IMR-90 (cell line): Measurements from ENCODE around the gene PHLPP2. TPM values are rescaled to one million over a fixed set of nuclear protein-coding genes. Genes with fewer than 3 reads are reported as not detected.

ENCODE experiments used
- ATAC-seq: fragments of 200-7000 bp; cut with Tn5 transposase; 2 replicates; pipeline ENCODE4 v1.9.1; 2020; ENCODE audit warnings: low read depth, mild to moderate bottlenecking, moderate library complexity
- BruUV-seq: library from RNA; stranded (reverse); fragments of 400-500 nt; replicated peaks from 2 replicates; lab custom pipeline; 2021; lab: Mats Ljungman, UMichigan
- CTCF ChIA-PET: fragments of 300-600 bp; formaldehyde crosslinking; extraction: SDS; loops from one replicate; lab custom pipeline; 2021; ENCODE audit warnings: antibody characterized with exemption; lab: Yijun Ruan, JAX
- POLR2A ChIA-PET: fragments of 300-600 bp; sonication (Branson Sonifier 250); formaldehyde crosslinking; loops from one replicate; lab custom pipeline; 2022; ENCODE audit warnings: antibody characterized with exemption; ENCODE audit not compliant: unreplicated experiment; lab: Charles Lee
- DNase-seq: peaks from one replicate; pipeline ENCODE4 v3.0.0; 2013
- H2AFZ ChIP-seq: replicated peaks from 2 replicates; pipeline ENCODE3; 2013; ENCODE audit warnings: low read length, mild to moderate bottlenecking; ENCODE audit not compliant: poor library complexity
- H2AK5ac ChIP-seq: 2 replicates; pipeline ENCODE4 v1.6.1; 2013; ENCODE audit warnings: low read depth, low read length, inconsistent platforms
- H2AK9ac ChIP-seq: replicated peaks from 2 replicates; pipeline ENCODE3; 2013; ENCODE audit warnings: mild to moderate bottlenecking, low read depth, low read length, moderate library complexity; ENCODE audit not compliant: poor library complexity
- H2BK120ac ChIP-seq: 2 replicates; pipeline ENCODE4 v1.6.1; 2013; ENCODE audit warnings: low read depth, low read length, inconsistent platforms
- H2BK15ac ChIP-seq: 3 replicates; pipeline ENCODE4 v1.6.1; 2013; ENCODE audit warnings: low read depth, low read length, inconsistent platforms
- H2BK20ac ChIP-seq: 2 replicates; pipeline ENCODE4 v1.6.1; 2013; ENCODE audit warnings: low read depth, mild to moderate bottlenecking, inconsistent platforms, low read length, moderate library complexity
- H2BK5ac ChIP-seq: 2 replicates; pipeline ENCODE4 v1.6.1; 2013; ENCODE audit warnings: mild to moderate bottlenecking, low read depth, low read length, inconsistent platforms; ENCODE audit not compliant: poor library complexity, severe bottlenecking
- H3K14ac ChIP-seq: replicated peaks from 2 replicates; pipeline ENCODE4 v1.6.1; 2013; ENCODE audit warnings: low read depth, low read length, inconsistent platforms
- H3K18ac ChIP-seq: 2 replicates; pipeline ENCODE4 v1.6.1; 2013; ENCODE audit warnings: low read depth, low read length, control low read depth
- H3K23ac ChIP-seq: 2 replicates; pipeline ENCODE4 v1.6.1; 2013; ENCODE audit warnings: low read depth, low read length, inconsistent platforms
- H3K27ac ChIP-seq: 2 replicates; pipeline ENCODE4 v1.5.1; 2013; ENCODE audit warnings: mild to moderate bottlenecking, control low read depth, low read length; ENCODE audit not compliant: insufficient read depth
- H3K27me3 ChIP-seq: 2 replicates; pipeline ENCODE4 v1.6.1; 2013; ENCODE audit warnings: low read length; ENCODE audit not compliant: control insufficient read depth, insufficient read depth
- H3K36me3 ChIP-seq: 2 replicates; pipeline ENCODE4 v1.6.1; 2013; ENCODE audit warnings: low read length, mixed read lengths; ENCODE audit not compliant: control insufficient read depth, insufficient read depth
- H3K4ac ChIP-seq: 2 replicates; pipeline ENCODE4 v1.6.1; 2013; ENCODE audit warnings: low read depth, low read length, inconsistent platforms
- H3K4me1 ChIP-seq: 2 replicates; pipeline ENCODE4 v1.6.1; 2013; ENCODE audit warnings: low read length, mixed read lengths; ENCODE audit not compliant: control insufficient read depth, insufficient read depth
- H3K4me2 ChIP-seq: 2 replicates; pipeline ENCODE4 v1.6.1; 2013; ENCODE audit warnings: low read depth, mild to moderate bottlenecking, control low read depth, low read length, moderate library complexity
- H3K4me3 ChIP-seq: 2 replicates; pipeline ENCODE4 v1.5.1; 2013; ENCODE audit warnings: low read depth, mild to moderate bottlenecking, control low read depth, low read length, moderate library complexity; ENCODE audit not compliant: insufficient read depth
- H3K56ac ChIP-seq: 2 replicates; pipeline ENCODE4 v1.6.1; 2013; ENCODE audit warnings: low read length, inconsistent platforms; ENCODE audit not compliant: insufficient read depth; ENCODE audit errors: extremely low read depth
- H3K79me1 ChIP-seq, 2 experiments: 2 replicates each; pipeline ENCODE4 v1.6.1; 2013; ENCODE audit warnings: low read length in 2 of 2, inconsistent platforms in 1 of 2, low read depth in 1 of 2
- H3K9ac ChIP-seq: 2 replicates; pipeline ENCODE4 v1.6.1; 2013; ENCODE audit warnings: low read depth, low read length, control low read depth
- H3K9me1 ChIP-seq: 2 replicates; pipeline ENCODE4 v1.6.1; 2013; ENCODE audit warnings: low read length, inconsistent platforms; ENCODE audit not compliant: insufficient read depth
- H3K9me3 ChIP-seq: 2 replicates; pipeline ENCODE4 v1.6.1; 2013; ENCODE audit warnings: low read length; ENCODE audit not compliant: control insufficient read depth, insufficient read depth
- H4K20me1 ChIP-seq: 2 replicates; pipeline ENCODE4 v1.6.1; 2013; ENCODE audit warnings: low read length, inconsistent platforms; ENCODE audit not compliant: insufficient read depth
- H4K5ac ChIP-seq: 2 replicates; pipeline ENCODE4 v1.6.1; 2013; ENCODE audit warnings: mild to moderate bottlenecking, low read depth, low read length, control low read depth
- H4K8ac ChIP-seq, 2 experiments: 2 replicates each; pipeline ENCODE4 v1.6.1; 2013; ENCODE audit warnings: low read depth in 2 of 2, low read length in 2 of 2, control low read depth in 1 of 2, inconsistent platforms in 1 of 2
- H4K91ac ChIP-seq: 2 replicates; pipeline ENCODE4 v1.6.1; 2013; ENCODE audit warnings: low read depth, low read length, inconsistent platforms; ENCODE audit not compliant: insufficient read depth
- BHLHE40 ChIP-seq: fragments of 150-350 bp; IDR thresholded peaks from 2 replicates; pipeline ENCODE4 v1.6.1; 2016; ENCODE audit warnings: mild to moderate bottlenecking, low read depth, low read length
- CEBPB ChIP-seq: IDR thresholded peaks from 2 replicates; pipeline ENCODE4 v1.6.1; 2012; ENCODE audit warnings: low read depth, low read length, improper control_type of control experiment
- CHD1 ChIP-seq: IDR thresholded peaks from 2 replicates; pipeline ENCODE4 v1.6.1; 2012; ENCODE audit warnings: low read depth, low read length, improper control_type of control experiment
- MAZ ChIP-seq: IDR thresholded peaks from 2 replicates; pipeline ENCODE4 v1.6.1; 2012; ENCODE audit warnings: low read depth, mild to moderate bottlenecking, low read length, improper control_type of control experiment, moderate library complexity, borderline replicate concordance
- MXI1 ChIP-seq: IDR thresholded peaks from 2 replicates; pipeline ENCODE4 v1.6.1; 2012; ENCODE audit warnings: low read depth, mild to moderate bottlenecking, low read length, moderate library complexity, borderline replicate concordance
- RAD21 ChIP-seq: IDR thresholded peaks from 2 replicates; pipeline ENCODE4 v1.6.1; 2012; ENCODE audit warnings: low read length, improper control_type of control experiment
- RCOR1 ChIP-seq: IDR thresholded peaks from 2 replicates; pipeline ENCODE4 v1.6.1; 2012; ENCODE audit warnings: mild to moderate bottlenecking, low read length, improper control_type of control experiment; ENCODE audit not compliant: insufficient replicate concordance
- RFX5 ChIP-seq: IDR thresholded peaks from 2 replicates; pipeline ENCODE4 v1.8.0; 2012; ENCODE audit warnings: low read depth, mild to moderate bottlenecking, low read length, moderate library complexity
- SMC3 ChIP-seq: fragments of 150-350 bp; IDR thresholded peaks from 2 replicates; pipeline ENCODE4 v1.6.1; 2016; ENCODE audit warnings: low read depth, mild to moderate bottlenecking, antibody characterized with exemption, low read length, moderate library complexity
- WGBS, 2 experiments: methylation state at CpG; one replicate each; pipeline versions ENCODE4 v1.1.5 to v1.1.7; 2013; ENCODE audit warnings: missing lambda C conversion rate in 2 of 2; ENCODE audit not compliant: insufficient read length in 1 of 2; ENCODE audit errors: extremely low coverage in 2 of 2; 5-methylcytosine and 5-hydroxymethylcytosine counted together
- dilution Hi-C: fragments of 300-500 bp; cut with HindIII; formaldehyde crosslinking; loops from one replicate; pipeline ENCODE4 v1.14.3; 2018; ENCODE audit warnings: low sequenced_read_pairs; ENCODE audit not compliant: unreplicated experiment
- in situ Hi-C: fragments of 300-500 bp; cut with MboI; formaldehyde crosslinking; loops from 3 replicates; pipeline ENCODE4 v1.14.3; 2019; ENCODE audit warnings: low sequenced_read_pairs, inconsistent platforms, mixed read lengths
- intact Hi-C: fragments of 100-400 bp; cut with micrococcal nuclease; formaldehyde crosslinking; loops from 2 replicates; pipeline ENCODE4 v1.10.0; 2022
- polyA plus RNA-seq, 3 experiments: library from polyadenylated mRNA; depleted of rRNA; stranded (reverse); fragments of >200 nt; gene quantifications; 2 replicates each; pipeline ENCODE4 v1.2.3, GENCODE V29; 2012; ENCODE audit warnings: low replicate concordance in 1 of 3
- total RNA-seq: library from RNA; depleted of rRNA; stranded (reverse); fragments of >200 nt; gene quantifications from 2 replicates; pipeline ENCODE4 v1.2.3, GENCODE V29; 2012
- TF ChIP-seq, protein P1 (sequence below): conservative IDR thresholded peaks from 2 replicates; pipeline ENCODE4 v1.5.1; 2012; ENCODE audit warnings: mild to moderate bottlenecking, low read depth, low read length, improper control_type of control experiment
- TF ChIP-seq, protein P2 (sequence below): fragments of 150-350 bp; IDR thresholded peaks from 2 replicates; pipeline ENCODE4 v1.6.1; 2016; ENCODE audit warnings: low read depth, mild to moderate bottlenecking, low read length, moderate library complexity, borderline replicate concordance
- TF ChIP-seq, protein P3 (sequence below): fragments of 150-350 bp; IDR thresholded peaks from 2 replicates; pipeline ENCODE4 v1.6.1; 2017; ENCODE audit warnings: mild to moderate bottlenecking, antibody characterized with exemption, low read length, low read depth

The PHLPP2 gene
- total and polyA plus RNA-seq, 2 of the 4 experiments (the other 2 are of a cell fraction), result 6.8 to 10.2 TPM

DNA sequence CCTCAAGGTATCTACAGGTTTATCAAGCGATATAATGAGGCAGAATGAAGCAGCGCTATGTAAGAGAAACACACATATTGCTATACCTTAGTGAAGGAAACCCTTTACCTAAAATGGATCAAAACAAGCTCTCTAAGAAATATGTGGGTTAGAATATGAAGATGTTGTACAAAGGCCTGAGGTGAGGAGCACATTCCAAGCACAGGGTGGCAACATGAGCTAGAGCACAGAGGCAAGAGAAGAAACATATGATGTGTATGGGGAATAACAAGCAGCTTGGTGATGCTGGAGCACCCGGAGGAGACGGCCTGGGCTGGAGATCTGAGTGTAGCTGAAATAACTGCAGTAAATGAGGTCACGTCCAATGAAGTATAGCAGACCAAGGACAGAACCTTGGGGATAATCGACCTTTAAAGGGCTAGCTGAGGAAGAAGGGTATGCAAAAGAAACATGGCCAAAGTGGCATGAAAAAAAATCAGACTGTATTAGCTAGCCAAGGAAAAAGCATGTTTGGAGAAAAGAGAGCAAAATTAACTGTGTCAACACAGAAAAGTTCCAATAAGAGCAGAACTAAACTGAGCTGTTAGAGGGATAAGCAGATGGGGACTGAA lies 54.5 kb downstream of the PHLPP2 start:
- H3K4me2 ChIP-seq, result no peak overlapping the region
- TF ChIP-seq, protein P1, sequence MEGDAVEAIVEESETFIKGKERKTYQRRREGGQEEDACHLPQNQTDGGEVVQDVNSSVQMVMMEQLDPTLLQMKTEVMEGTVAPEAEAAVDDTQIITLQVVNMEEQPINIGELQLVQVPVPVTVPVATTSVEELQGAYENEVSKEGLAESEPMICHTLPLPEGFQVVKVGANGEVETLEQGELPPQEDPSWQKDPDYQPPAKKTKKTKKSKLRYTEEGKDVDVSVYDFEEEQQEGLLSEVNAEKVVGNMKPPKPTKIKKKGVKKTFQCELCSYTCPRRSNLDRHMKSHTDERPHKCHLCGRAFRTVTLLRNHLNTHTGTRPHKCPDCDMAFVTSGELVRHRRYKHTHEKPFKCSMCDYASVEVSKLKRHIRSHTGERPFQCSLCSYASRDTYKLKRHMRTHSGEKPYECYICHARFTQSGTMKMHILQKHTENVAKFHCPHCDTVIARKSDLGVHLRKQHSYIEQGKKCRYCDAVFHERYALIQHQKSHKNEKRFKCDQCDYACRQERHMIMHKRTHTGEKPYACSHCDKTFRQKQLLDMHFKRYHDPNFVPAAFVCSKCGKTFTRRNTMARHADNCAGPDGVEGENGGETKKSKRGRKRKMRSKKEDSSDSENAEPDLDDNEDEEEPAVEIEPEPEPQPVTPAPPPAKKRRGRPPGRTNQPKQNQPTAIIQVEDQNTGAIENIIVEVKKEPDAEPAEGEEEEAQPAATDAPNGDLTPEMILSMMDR, result no peak
- TF ChIP-seq CEBPB, result no peak
- no peak for TF ChIP-seq MAZ
- TF ChIP-seq MXI1, result no peak
- TF ChIP-seq, protein P2, sequence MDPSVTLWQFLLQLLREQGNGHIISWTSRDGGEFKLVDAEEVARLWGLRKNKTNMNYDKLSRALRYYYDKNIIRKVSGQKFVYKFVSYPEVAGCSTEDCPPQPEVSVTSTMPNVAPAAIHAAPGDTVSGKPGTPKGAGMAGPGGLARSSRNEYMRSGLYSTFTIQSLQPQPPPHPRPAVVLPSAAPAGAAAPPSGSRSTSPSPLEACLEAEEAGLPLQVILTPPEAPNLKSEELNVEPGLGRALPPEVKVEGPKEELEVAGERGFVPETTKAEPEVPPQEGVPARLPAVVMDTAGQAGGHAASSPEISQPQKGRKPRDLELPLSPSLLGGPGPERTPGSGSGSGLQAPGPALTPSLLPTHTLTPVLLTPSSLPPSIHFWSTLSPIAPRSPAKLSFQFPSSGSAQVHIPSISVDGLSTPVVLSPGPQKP, result no peak
- no peak for TF ChIP-seq BHLHE40
- no peak for TF ChIP-seq CHD1
- no peak for TF ChIP-seq RAD21
- TF ChIP-seq RCOR1, result no peak
- no peak for TF ChIP-seq SMC3
- TF ChIP-seq, protein P3, sequence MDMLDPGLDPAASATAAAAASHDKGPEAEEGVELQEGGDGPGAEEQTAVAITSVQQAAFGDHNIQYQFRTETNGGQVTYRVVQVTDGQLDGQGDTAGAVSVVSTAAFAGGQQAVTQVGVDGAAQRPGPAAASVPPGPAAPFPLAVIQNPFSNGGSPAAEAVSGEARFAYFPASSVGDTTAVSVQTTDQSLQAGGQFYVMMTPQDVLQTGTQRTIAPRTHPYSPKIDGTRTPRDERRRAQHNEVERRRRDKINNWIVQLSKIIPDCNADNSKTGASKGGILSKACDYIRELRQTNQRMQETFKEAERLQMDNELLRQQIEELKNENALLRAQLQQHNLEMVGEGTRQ, result no peak
- no peak for TF ChIP-seq RFX5
- no peak overlapping the region for H2BK20ac ChIP-seq
- H3K23ac ChIP-seq, result no peak overlapping the region
- no peak overlapping the region for H2AK5ac ChIP-seq
- H3K27ac ChIP-seq, result no peak overlapping the region
- H3K36me3 ChIP-seq, result peaks cover 23% of the 10 kb centered on the region
- no peak overlapping the region for H2BK15ac ChIP-seq
- H3K4me3 ChIP-seq, result no peak overlapping the region
- H3K18ac ChIP-seq, result no peak overlapping the region
- H3K9me3 ChIP-seq, result no peaks in the 10 kb centered on the region
- H3K4ac ChIP-seq, result no peak overlapping the region
- WGBS, 2 experiments, result 100% methylated on average over 3 of the region's 6 CpGs; no CpG with 5 or more reads in 1 of the 2 experiments
- H2BK120ac ChIP-seq, result no peak overlapping the region
- no peak for DNase-seq
- H4K20me1 ChIP-seq, result 0 out of 2 replicates have a peak, but pooled peaks cover 3% of the 10 kb centered on the region
- no peak overlapping the region for H4K91ac ChIP-seq
- peaks cover 3% of the 10 kb centered on the region for H3K4me1 ChIP-seq
- dilution Hi-C loops (no loop called here), in situ Hi-C loops (no loop called here), intact Hi-C loops (no loop called here)
- H3K27me3 ChIP-seq, result no peaks in the 10 kb centered on the region
- BruUV-seq, result no TSS peak
- no peak overlapping the region for H4K5ac ChIP-seq
- peaks cover 9% of the 10 kb centered on the region; the same call in 1 of the 2 replicates for H3K9me1 ChIP-seq
- H4K8ac ChIP-seq, result no peak overlapping the region
- no peak overlapping the region for H3K9ac ChIP-seq
- ATAC-seq, result no peak
- H3K79me1 ChIP-seq, result peaks cover 5 to 6% of the 10 kb centered on the region in 2 experiments; a peak in 2 of 4 replicates
- POLR2A ChIA-PET, result no interaction called here
- no peak overlapping the region for H3K14ac ChIP-seq
- no peak overlapping the region for H2AFZ ChIP-seq
- no peak overlapping the region for H2AK9ac ChIP-seq
- H2BK5ac ChIP-seq, result no peak overlapping the region
- CTCF ChIA-PET, result interaction anchor here (0.6 to 0.8 kb wide), 2 partner anchors 59 to 107 kb away, joined by 3 read pairs; no protein-coding TSS in a partner anchor
- H3K56ac ChIP-seq, result no peak overlapping the region
